ENCODE data around the gene MIPOL1.
"Not testable (repeated sequence)": the region's sequence is repeated elsewhere in the genome, so short reads cannot be mapped to it uniquely, and the experiment has no call there.

MIPOL1 gene

DNA sequence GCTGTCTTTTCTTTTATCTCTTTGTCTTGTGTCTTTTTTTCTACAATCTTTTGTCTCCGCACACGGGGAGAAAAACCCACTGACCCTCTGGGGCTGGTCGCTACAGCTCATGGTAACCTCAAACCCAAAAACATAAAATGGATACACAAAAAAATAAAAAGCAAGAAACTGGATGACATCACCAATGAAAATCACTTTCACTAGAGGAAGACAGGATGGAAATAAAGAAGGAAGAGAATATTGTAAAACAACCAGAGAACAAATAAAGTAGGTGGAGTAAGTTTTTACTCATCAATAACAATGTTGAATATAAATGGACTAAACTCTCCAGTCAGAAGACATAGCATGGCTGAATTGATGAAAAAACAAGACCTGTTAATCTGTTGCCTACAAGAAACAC, 17.6 kb downstream of the MIPOL1 start:
- H3K9ac ChIP-seq (ENCODE audit: low read depth, low read length, poor library complexity) = no peak overlapping the region
- no peak overlapping the region for H2AK5ac ChIP-seq (ENCODE audit: low read depth, low read length)
- no CpG with 5 or more reads among the region's 3 CpGs for WGBS, 2 donors (ENCODE audit: extremely low coverage in 2 of 2, insufficient read length in 2 of 2, insufficient replicate concordance in 1 of 2)
- peaks cover 0 to 5% of the 10 kb centered on the region in 2 donors for H3K36me3 ChIP-seq (replicated peaks in 1 of 2; ENCODE audit: control insufficient read depth in 2 of 2, insufficient read depth in 2 of 2, low read length in 2 of 2)
- H3K27me3 ChIP-seq (ENCODE audit: control insufficient read depth in 3 of 3, insufficient read depth in 3 of 3, low read depth in 1 of 3, low read length in 3 of 3) = no peaks in the 10 kb centered on the region
- no peak overlapping the region for H3K23ac ChIP-seq (ENCODE audit: low read depth, low read length, poor library complexity)
- H4K91ac ChIP-seq (ENCODE audit: low read depth, low read length, poor library complexity) = no peak overlapping the region
- DNase-seq (ENCODE audit: low spot score) = no peak
- H3K27ac ChIP-seq (replicated peaks; ENCODE audit: low read length) = no peak overlapping the region
- no peak overlapping the region for H2BK120ac ChIP-seq (ENCODE audit: low read depth, low read length)
- peaks cover 3 to 9% of the 10 kb centered on the region in 2 donors for H3K9me3 ChIP-seq (replicated peaks in 1 of 2; ENCODE audit: control insufficient read depth in 2 of 2, insufficient read depth in 1 of 2, low read depth in 1 of 2, low read length in 2 of 2)
- H2BK15ac ChIP-seq (ENCODE audit: low read length) = no peak overlapping the region
- H3K4me3 ChIP-seq (ENCODE audit: low read length in 2 of 2) = no peak overlapping the region
- no peaks in the 10 kb centered on the region for H3K4me1 ChIP-seq (ENCODE audit: control insufficient read depth in 2 of 2, insufficient read depth in 1 of 2, low read depth in 1 of 2, low read length in 2 of 2)
- H3K14ac ChIP-seq (ENCODE audit: low read length) = no peak overlapping the region
- no peak overlapping the region for H2BK5ac ChIP-seq (ENCODE audit: low read length)
- no peak overlapping the region for H2AFZ ChIP-seq (ENCODE audit: low read length)
- no peak overlapping the region for H2BK12ac ChIP-seq (ENCODE audit: low read length)
- H3K4ac ChIP-seq (ENCODE audit: low read length) = no peak overlapping the region
- no peak overlapping the region for H4K8ac ChIP-seq (ENCODE audit: low read depth, low read length)
- H3K4me2 ChIP-seq (ENCODE audit: insufficient read depth, low read length, poor library complexity, severe bottlenecking) = no peak overlapping the region
- peaks cover 2% of the 10 kb centered on the region for H3K79me1 ChIP-seq (ENCODE audit: low read depth, low read length)
- H3K18ac ChIP-seq (ENCODE audit: low read length) = no peak overlapping the region

DNA sequence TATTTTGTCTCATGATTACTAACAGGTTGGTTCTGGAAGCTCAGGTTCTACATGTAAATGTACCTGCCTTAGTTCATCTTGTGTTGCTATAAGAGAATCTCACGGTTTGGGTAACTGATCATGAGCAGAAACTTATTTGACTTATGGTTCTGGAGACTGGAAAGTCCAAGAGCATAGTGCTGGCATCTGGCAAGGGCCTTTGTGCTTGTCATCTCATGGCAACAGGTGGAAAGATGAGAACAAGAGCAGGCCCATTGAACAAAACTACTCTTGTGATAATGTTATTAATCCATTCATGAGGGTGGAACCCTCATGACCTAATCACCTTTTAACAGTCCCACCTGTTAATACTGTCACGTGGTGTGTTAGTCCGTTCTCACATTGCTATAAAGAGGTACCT, 23.3 kb downstream of the MIPOL1 start:
- no peak overlapping the region for H3K18ac ChIP-seq (ENCODE audit: low read length)
- no peaks in the 10 kb centered on the region for H3K27me3 ChIP-seq (ENCODE audit: control insufficient read depth in 3 of 3, insufficient read depth in 3 of 3, low read depth in 1 of 3, low read length in 3 of 3)
- no peak overlapping the region for H4K91ac ChIP-seq (ENCODE audit: low read depth, low read length, poor library complexity)
- H3K27ac ChIP-seq (replicated peaks; ENCODE audit: low read length) = no peak overlapping the region
- no peak overlapping the region for H2AFZ ChIP-seq (ENCODE audit: low read length)
- WGBS, 2 donors (ENCODE audit: extremely low coverage in 2 of 2, insufficient read length in 2 of 2, insufficient replicate concordance in 1 of 2) = no CpG with 5 or more reads among the region's 3 CpGs
- no peaks in the 10 kb centered on the region for H3K36me3 ChIP-seq (replicated peaks in 1 of 2; ENCODE audit: control insufficient read depth in 2 of 2, insufficient read depth in 2 of 2, low read length in 2 of 2)
- H3K79me1 ChIP-seq (ENCODE audit: low read depth, low read length) = no peaks in the 10 kb centered on the region
- no peak overlapping the region for H4K8ac ChIP-seq (ENCODE audit: low read depth, low read length)
- H3K9ac ChIP-seq (ENCODE audit: low read depth, low read length, poor library complexity) = no peak overlapping the region
- H3K4me3 ChIP-seq (ENCODE audit: low read length in 2 of 2) = no peak overlapping the region
- no peak overlapping the region for H2BK12ac ChIP-seq (ENCODE audit: low read length)
- no peak overlapping the region for H2BK120ac ChIP-seq (ENCODE audit: low read depth, low read length)
- H3K14ac ChIP-seq (ENCODE audit: low read length) = no peak overlapping the region
- H2BK15ac ChIP-seq (ENCODE audit: low read length) = no peak overlapping the region
- no peak overlapping the region for H3K4ac ChIP-seq (ENCODE audit: low read length)
- no peaks in the 10 kb centered on the region for H3K4me1 ChIP-seq (ENCODE audit: control insufficient read depth in 2 of 2, insufficient read depth in 1 of 2, low read depth in 1 of 2, low read length in 2 of 2)
- peaks cover 4 to 25% of the 10 kb centered on the region in 2 donors for H3K9me3 ChIP-seq (replicated peaks in 1 of 2; ENCODE audit: control insufficient read depth in 2 of 2, insufficient read depth in 1 of 2, low read depth in 1 of 2, low read length in 2 of 2)
- H2BK5ac ChIP-seq (ENCODE audit: low read length) = no peak overlapping the region
- no peak for DNase-seq (ENCODE audit: low spot score)
- no peak overlapping the region for H2AK5ac ChIP-seq (ENCODE audit: low read depth, low read length)
- no peak overlapping the region for H3K23ac ChIP-seq (ENCODE audit: low read depth, low read length, poor library complexity)
- no peak overlapping the region for H3K4me2 ChIP-seq (ENCODE audit: insufficient read depth, low read length, poor library complexity, severe bottlenecking)

DNA sequence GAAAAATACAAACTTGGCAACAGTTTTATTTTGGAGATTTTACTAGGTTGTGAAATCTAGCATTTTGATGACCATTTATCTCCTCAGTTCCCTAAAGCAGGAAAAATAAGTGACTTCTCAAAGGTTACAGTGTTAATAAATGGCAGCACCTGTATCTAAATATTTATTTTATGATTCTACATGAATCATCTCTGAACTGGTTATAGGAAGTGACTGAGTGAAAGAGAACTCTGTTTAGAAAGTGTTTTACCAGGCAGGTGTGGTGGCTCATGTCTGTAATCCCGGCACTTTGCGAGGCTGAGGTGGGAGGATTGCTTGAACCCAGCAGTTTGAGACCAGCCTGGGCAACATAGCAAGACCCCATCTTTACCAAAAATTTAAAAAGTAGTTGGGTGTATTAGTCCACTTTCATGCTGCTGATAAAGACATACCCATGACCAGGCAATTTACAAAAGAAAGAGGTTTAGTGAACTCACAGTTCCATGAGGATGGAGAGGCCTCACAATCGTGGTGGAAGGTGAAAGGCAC, 26.3 kb downstream of the MIPOL1 start:
- H3K4me2 ChIP-seq (ENCODE audit: insufficient read depth, low read length, poor library complexity, severe bottlenecking) = no peak overlapping the region
- H3K9ac ChIP-seq (ENCODE audit: low read depth, low read length, poor library complexity) = no peak overlapping the region
- no peaks in the 10 kb centered on the region for H3K4me1 ChIP-seq (ENCODE audit: control insufficient read depth in 2 of 2, insufficient read depth in 1 of 2, low read depth in 1 of 2, low read length in 2 of 2)
- H2BK120ac ChIP-seq (ENCODE audit: low read depth, low read length) = no peak overlapping the region
- H3K4ac ChIP-seq (ENCODE audit: low read length) = no peak overlapping the region
- H3K36me3 ChIP-seq (replicated peaks in 1 of 2; ENCODE audit: control insufficient read depth in 2 of 2, insufficient read depth in 2 of 2, low read length in 2 of 2) = no peaks in the 10 kb centered on the region
- H3K14ac ChIP-seq (ENCODE audit: low read length) = no peak overlapping the region
- no peak overlapping the region for H2BK15ac ChIP-seq (ENCODE audit: low read length)
- H3K9me3 ChIP-seq (replicated peaks in 1 of 2; ENCODE audit: control insufficient read depth in 2 of 2, insufficient read depth in 1 of 2, low read depth in 1 of 2, low read length in 2 of 2) = peaks cover 4 to 25% of the 10 kb centered on the region in 2 donors
- no peak overlapping the region for H4K91ac ChIP-seq (ENCODE audit: low read depth, low read length, poor library complexity)
- H3K23ac ChIP-seq (ENCODE audit: low read depth, low read length, poor library complexity) = no peak overlapping the region
- no peak overlapping the region for H2BK12ac ChIP-seq (ENCODE audit: low read length)
- no peak overlapping the region for H2AK5ac ChIP-seq (ENCODE audit: low read depth, low read length)
- H3K18ac ChIP-seq (ENCODE audit: low read length) = no peak overlapping the region
- H2AFZ ChIP-seq (ENCODE audit: low read length) = no peak overlapping the region
- no peak overlapping the region for H3K27ac ChIP-seq (replicated peaks; ENCODE audit: low read length)
- no peaks in the 10 kb centered on the region for H3K79me1 ChIP-seq (ENCODE audit: low read depth, low read length)
- H2BK5ac ChIP-seq (ENCODE audit: low read length) = no peak overlapping the region
- no peak overlapping the region for H4K8ac ChIP-seq (ENCODE audit: low read depth, low read length)
- no peaks in the 10 kb centered on the region for H3K27me3 ChIP-seq (ENCODE audit: control insufficient read depth in 3 of 3, insufficient read depth in 3 of 3, low read depth in 1 of 3, low read length in 3 of 3)
- no peak overlapping the region for H3K4me3 ChIP-seq (ENCODE audit: low read length in 2 of 2)
- no CpG with 5 or more reads among the region's 3 CpGs for WGBS, 2 donors (ENCODE audit: extremely low coverage in 2 of 2, insufficient read length in 2 of 2, insufficient replicate concordance in 1 of 2)
- DNase-seq (ENCODE audit: low spot score) = no peak

DNA sequence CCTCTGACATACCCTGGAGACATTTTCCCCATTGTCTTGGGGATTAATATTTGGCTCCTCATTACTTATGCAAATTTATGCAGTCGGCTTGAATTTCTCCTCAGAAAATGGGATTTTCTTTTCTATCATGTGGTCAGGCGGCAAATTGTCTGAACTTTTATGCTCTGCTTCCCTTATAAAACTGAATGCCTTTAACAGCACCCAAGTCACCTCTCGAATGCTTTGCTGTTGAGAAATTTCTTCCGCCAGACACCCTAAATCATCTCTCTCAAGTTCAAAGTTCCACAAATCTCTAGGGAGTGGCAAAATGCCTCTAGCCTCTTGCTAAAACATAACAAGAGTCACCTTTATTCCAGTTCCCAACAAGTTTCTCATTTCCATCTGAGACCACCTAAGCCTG, 27.9 kb downstream of the MIPOL1 start:
- not testable (repeated sequence) for H2AFZ ChIP-seq (ENCODE audit: low read length); H4K91ac ChIP-seq (ENCODE audit: low read depth, low read length, poor library complexity); H2BK12ac ChIP-seq (ENCODE audit: low read length); H2AK5ac ChIP-seq (ENCODE audit: low read depth, low read length); H3K18ac ChIP-seq (ENCODE audit: low read length); H3K27me3 ChIP-seq (ENCODE audit: control insufficient read depth in 3 of 3, insufficient read depth in 3 of 3, low read depth in 1 of 3, low read length in 3 of 3); H3K9ac ChIP-seq (ENCODE audit: low read depth, low read length, poor library complexity); H3K4me1 ChIP-seq (ENCODE audit: control insufficient read depth in 2 of 2, insufficient read depth in 1 of 2, low read depth in 1 of 2, low read length in 2 of 2); H3K4me3 ChIP-seq (ENCODE audit: low read length in 2 of 2); H3K27ac ChIP-seq (replicated peaks; ENCODE audit: low read length); H4K8ac ChIP-seq (ENCODE audit: low read depth, low read length); H2BK120ac ChIP-seq (ENCODE audit: low read depth, low read length); H3K14ac ChIP-seq (ENCODE audit: low read length); H3K4ac ChIP-seq (ENCODE audit: low read length); H3K23ac ChIP-seq (ENCODE audit: low read depth, low read length, poor library complexity); H2BK5ac ChIP-seq (ENCODE audit: low read length); H3K36me3 ChIP-seq (replicated peaks in 1 of 2; ENCODE audit: control insufficient read depth in 2 of 2, insufficient read depth in 2 of 2, low read length in 2 of 2); H3K79me1 ChIP-seq (ENCODE audit: low read depth, low read length); H2BK15ac ChIP-seq (ENCODE audit: low read length); H3K4me2 ChIP-seq (ENCODE audit: insufficient read depth, low read length, poor library complexity, severe bottlenecking); DNase-seq (ENCODE audit: low spot score)
- peaks cover 4 to 24% of the 10 kb centered on the region in 2 donors for H3K9me3 ChIP-seq (replicated peaks in 1 of 2; ENCODE audit: control insufficient read depth in 2 of 2, insufficient read depth in 1 of 2, low read depth in 1 of 2, low read length in 2 of 2)
- WGBS, 2 donors (ENCODE audit: extremely low coverage in 2 of 2, insufficient read length in 2 of 2, insufficient replicate concordance in 1 of 2) = no CpG with 5 or more reads among the region's 4 CpGs
